Measurements from ENCODE around the gene ZNF669.

GRCh38 chr1:247060771-247061170 is 43.4 kb downstream of the ZNF669 start:
- no peak for TF ChIP-seq CTCF (IDR thresholded peaks at IDR 0.05)
- TF ChIP-seq EZH2 (IDR thresholded peaks at IDR 0.05) = no peak
- TF ChIP-seq EZH2phosphoT487 (IDR thresholded peaks at IDR 0.05) = no peak
